HG03469 (cell line): ENCODE measurements around the gene ARID3A.
"Not testable (repeated sequence)": the region's sequence is repeated elsewhere in the genome, so short reads cannot be mapped to it uniquely, and the experiment has no call there.

Source experiments
- ATAC-seq: cut with Tn5 transposase; IDR thresholded peaks from one replicate; pipeline ENCODE4 v1.9.1; 2021; ENCODE audit warnings: mild to moderate bottlenecking, moderate library complexity, moderate number of reproducible peaks; ENCODE audit not compliant: unreplicated experiment

The ARID3A gene

GRCh38 chr19:944171-944567, 18.3 kb downstream of the ARID3A start:
- ATAC-seq, result no peak

GRCh38 chr19:944663-945241, 18.9 kb downstream of the ARID3A start:
- no peak for ATAC-seq

- no peak for ATAC-seq
Observed at GRCh38 chr19:945401-946252, 19.8 kb downstream of the ARID3A start.

GRCh38 chr19:947090-947706, 21.4 kb downstream of the ARID3A start:
- no peak for ATAC-seq

- peak; percentile 38 for ATAC-seq
Observed at GRCh38 chr19:947707-948539, 22.1 kb downstream of the ARID3A start.

- ATAC-seq, result no peak
Observed at GRCh38 chr19:948842-949496, 23.1 kb downstream of the ARID3A start.

GRCh38 chr19:950352-951066, 24.7 kb downstream of the ARID3A start:
- ATAC-seq, result no peak

GRCh38 chr19:952049-952679, 26.3 kb downstream of the ARID3A start:
- no peak for ATAC-seq

- ATAC-seq, result no peak
Observed at GRCh38 chr19:952680-953444, 27.0 kb downstream of the ARID3A start.

GRCh38 chr19:953445-954271, 27.8 kb downstream of the ARID3A start:
- no peak for ATAC-seq

GRCh38 chr19:954272-954671, 28.4 kb downstream of the ARID3A start:
- no peak for ATAC-seq

- ATAC-seq, result no peak
Observed at GRCh38 chr19:954672-955494, 29.0 kb downstream of the ARID3A start.

- no peak for ATAC-seq
Observed at GRCh38 chr19:955803-956765, 30.2 kb downstream of the ARID3A start.

- ATAC-seq, result no peak
Observed at GRCh38 chr19:956766-957440, 31.1 kb downstream of the ARID3A start.

GRCh38 chr19:957578-957977, 31.7 kb downstream of the ARID3A start:
- not testable (repeated sequence) for ATAC-seq
